Activated CD4-positive, alpha-beta memory T cell treated with anti-CD3 and anti-CD28 coated beads, Interleukin-2, amount 10 ng/mL, durations not matched to agents 7 days and 5 days (primary cell): ENCODE results near the gene MPEG1. TPM values are rescaled to one million over a fixed set of nuclear protein-coding genes. Genes with fewer than 3 reads are reported as not detected.

Source experiments
- CTCF ChIA-PET: fragments of 350-600 bp; sonication (Branson Sonifier 250); formaldehyde crosslinking; loops from one replicate; lab custom pipeline; 2021; ENCODE audit warnings: antibody characterized with exemption, inconsistent platforms; lab: Charles Lee
- POLR2A ChIA-PET: fragments of 350-600 bp; sonication (Branson Sonifier 250); formaldehyde crosslinking; loops from one replicate; lab custom pipeline; 2021; ENCODE audit warnings: antibody characterized with exemption; lab: Charles Lee
- DNase-seq: peaks from one replicate; pipeline ENCODE4 v3.0.0-alpha.2; 2020
- H3K27ac Mint-ChIP-seq: one replicate; pipeline ENCODE4 v1.8.0; 2021; ENCODE audit warnings: mild to moderate bottlenecking, mixed read lengths
- H3K27me3 Mint-ChIP-seq: one replicate; pipeline ENCODE4 v1.8.0; 2021; ENCODE audit warnings: mixed read lengths
- H3K36me3 Mint-ChIP-seq: one replicate; pipeline ENCODE4 v1.8.0; 2021; ENCODE audit warnings: low read depth, mixed read lengths
- H3K4me1 Mint-ChIP-seq: one replicate; pipeline ENCODE4 v1.8.0; 2021; ENCODE audit warnings: mixed read lengths
- H3K4me3 Mint-ChIP-seq: one replicate; pipeline ENCODE4 v1.8.0; 2021; ENCODE audit warnings: mild to moderate bottlenecking, mixed read lengths
- H3K9me3 Mint-ChIP-seq: one replicate; pipeline ENCODE4 v1.8.0; 2021; ENCODE audit warnings: mixed read lengths
- total RNA-seq, 2 experiments: library from RNA; stranded (reverse); gene quantifications; one replicate each; pipeline ENCODE4 v1.2.3, GENCODE V29; 2021

The MPEG1 gene
- total RNA-seq, 2 experiments from 2014 or later, result not detected

DNA sequence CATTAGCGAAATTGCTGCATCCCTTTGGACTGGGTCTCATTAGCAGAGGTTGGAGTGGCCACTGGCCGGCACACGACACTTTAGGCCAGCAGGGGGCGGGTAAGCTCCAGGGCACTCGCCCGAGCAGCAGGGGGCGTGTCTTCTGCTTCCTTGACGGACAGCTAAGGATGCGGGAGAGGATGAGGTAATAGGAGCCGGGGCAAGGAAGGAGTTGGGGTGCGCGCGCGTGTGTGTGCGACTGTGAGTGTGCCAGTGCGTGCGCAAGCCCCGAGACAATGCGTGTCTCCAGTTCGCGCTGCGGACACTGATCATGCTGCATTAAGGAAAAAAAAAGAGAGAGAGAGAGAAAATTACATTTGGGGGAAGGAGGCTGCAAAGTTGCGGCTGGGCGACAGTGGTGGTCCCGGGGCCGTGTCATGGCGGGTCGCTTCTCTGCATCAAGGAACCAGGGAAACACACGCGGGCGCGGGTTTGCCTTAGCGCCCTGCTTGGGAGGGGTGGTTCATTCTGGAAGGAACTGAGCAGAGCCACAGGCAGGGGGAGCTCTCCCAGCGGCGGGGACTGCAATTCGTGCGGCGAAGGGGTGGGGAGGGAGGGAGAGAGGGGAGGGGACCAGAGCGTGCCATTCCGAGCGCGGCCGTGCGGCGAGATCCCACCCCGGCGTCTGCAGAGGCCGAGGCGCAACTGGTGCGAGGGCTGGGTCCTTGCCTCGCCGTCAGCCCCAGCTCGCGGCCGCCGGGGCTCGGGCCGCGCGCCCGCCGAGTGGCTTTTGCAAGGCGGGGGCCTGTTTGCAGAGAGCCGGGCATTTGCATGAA is 41.0 kb downstream of the MPEG1 start, which contains the start of gene DTX4:
Gene DTX4, plus strand, starts transcription at position 625 of the 815 bp plus-strand sequence. CDS start 464 bp downstream, outside the sequence.
- POLR2A ChIA-PET, result interaction anchor here (0.7 to 3.0 kb wide), 6 partner anchors 13 to 64 kb away, joined by 3 to 14 read pairs (median 4); partner anchors contain the start of gene FAM111B
- peak; percentile 91 for DNase-seq
- Mint-ChIP-seq H3K27ac (no peak within 1 kb of the TSS), H3K4me1 (peaks cover 7% of the 10 kb centered on the region), H3K4me3 (peak within 1 kb of the TSS; percentile 73), H3K27me3 (peaks cover 22% of the 10 kb centered on the region), H3K9me3 (no peaks in the 10 kb centered on the region), H3K36me3 (no peaks in the 10 kb centered on the region)
- CTCF ChIA-PET, result interaction anchor here (0.7 to 7.2 kb wide), 44 partner anchors 8 to 817 kb away, joined by 3 to 105 read pairs (median 5); partner anchors contain the start of genes FAM111A, FAM111B, LPXN and OSBP

DNA sequence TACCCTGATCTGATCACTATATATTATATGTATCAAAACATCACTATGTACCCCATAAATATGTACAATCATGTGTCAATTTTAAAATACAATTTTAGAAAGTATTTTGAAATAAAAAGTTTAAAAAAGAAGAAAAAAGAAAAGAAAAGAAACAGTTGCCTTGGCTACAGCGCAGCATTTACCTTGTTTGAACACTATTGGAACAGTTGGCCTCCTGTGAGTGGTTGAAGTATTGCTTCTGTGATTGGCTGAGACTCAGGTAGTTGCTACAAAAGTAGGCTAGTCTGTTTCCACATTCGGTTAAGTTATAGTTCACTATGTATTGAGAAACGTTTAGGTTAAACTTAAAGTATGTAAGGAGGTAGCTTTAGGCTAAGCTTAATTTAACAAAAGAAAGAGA is 48.7 kb downstream of the MPEG1 start:
- H3K4me1 Mint-ChIP-seq, result no peaks in the 10 kb centered on the region
- no peak overlapping the region for H3K27ac Mint-ChIP-seq
- H3K4me3 Mint-ChIP-seq, result no peak overlapping the region
- POLR2A ChIA-PET, result no interaction called here
- H3K36me3 Mint-ChIP-seq, result no peaks in the 10 kb centered on the region
- CTCF ChIA-PET, result interaction anchor here (0.6 to 3.3 kb wide), 8 partner anchors 8 to 1037 kb away, joined by 3 to 16 read pairs (median 3); partner anchors contain the start of gene DTX4
- peaks cover 25% of the 10 kb centered on the region for H3K27me3 Mint-ChIP-seq
- H3K9me3 Mint-ChIP-seq, result no peaks in the 10 kb centered on the region
- no peak for DNase-seq

Other genes with a start within 250 kb of the MPEG1 start
- gene GLYATL1B, start 126.6 kb downstream of the MPEG1 start, total RNA-seq, result not detected
- gene FAM111B, start 105.7 kb downstream of the MPEG1 start, total RNA-seq, result 10 to 100 TPM; 47.2 to 48.6 TPM
- gene FAM111A, start 70.1 kb downstream of the MPEG1 start, total RNA-seq, result 100 to 1,000 TPM; 136 to 141 TPM
- under 1 TPM; 0.30 to 0.48 TPM for gene DTX4, start 40.8 kb downstream of the MPEG1 start, total RNA-seq
- not detected for gene OR5AN1, start 146.0 kb upstream of the MPEG1 start, total RNA-seq
- not detected for gene OR5A2, start 213.5 kb upstream of the MPEG1 start, total RNA-seq
- not detected for gene OR5A1, start 223.5 kb upstream of the MPEG1 start, total RNA-seq
- gene OR4D6, start 244.0 kb upstream of the MPEG1 start, total RNA-seq, result not detected